ENCODE measurements around the gene PSMA6.
"Not testable (repeated sequence)": the region's sequence is repeated elsewhere in the genome, so short reads cannot be mapped to it uniquely, and the experiment has no call there.

PSMA6 gene

GRCh38 chr14:35326375-35326774, 34.2 kb downstream of the PSMA6 start:
- no peak for DNase-seq

DNA sequence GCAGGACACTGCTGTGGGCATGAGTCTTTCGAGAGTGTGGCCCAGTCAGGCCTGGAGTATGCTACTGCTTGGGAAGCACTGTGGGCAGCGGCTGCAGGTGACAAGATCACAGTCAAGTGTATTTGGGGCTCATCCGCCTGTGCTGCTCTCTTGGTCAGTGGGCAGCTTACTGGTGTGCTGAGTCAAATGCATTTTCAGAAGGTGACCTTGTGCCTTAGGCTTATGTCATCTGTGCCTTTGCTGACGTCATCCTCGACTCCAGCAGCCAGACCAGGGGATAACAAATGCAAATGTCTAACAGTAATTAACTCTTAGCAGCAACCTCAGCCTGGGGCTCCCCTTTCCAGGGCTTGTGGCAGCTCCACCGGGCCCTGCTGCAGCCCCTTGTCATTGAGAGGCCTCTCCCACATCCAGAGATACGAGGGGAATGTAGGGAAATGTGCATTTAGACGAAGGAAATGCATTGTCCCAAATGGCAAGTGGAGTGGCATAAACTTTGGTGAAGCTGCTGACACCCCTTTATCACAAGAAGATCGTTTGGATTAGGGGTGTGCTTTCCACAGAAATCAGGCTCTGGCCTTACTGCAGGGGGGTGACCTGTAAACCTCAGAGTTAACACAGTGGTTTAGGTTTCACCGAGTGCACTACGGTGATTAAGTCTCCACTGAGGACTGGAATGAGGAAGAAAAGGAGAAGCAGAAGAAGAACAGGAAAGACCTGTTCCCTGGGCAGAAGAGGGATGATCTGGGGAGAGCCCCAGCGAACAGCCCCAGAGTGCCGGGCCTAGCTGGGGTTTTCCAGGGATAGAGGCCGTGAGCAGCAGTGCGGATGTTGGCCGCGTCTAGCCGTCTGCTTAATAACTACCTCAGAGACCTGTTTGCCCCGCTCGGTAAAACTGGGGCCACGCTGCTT, 39.7 kb downstream of the PSMA6 start:
- no peak for DNase-seq

GRCh38 chr14:35332517-35333263, 40.5 kb downstream of the PSMA6 start:
- no peak for DNase-seq

DNA sequence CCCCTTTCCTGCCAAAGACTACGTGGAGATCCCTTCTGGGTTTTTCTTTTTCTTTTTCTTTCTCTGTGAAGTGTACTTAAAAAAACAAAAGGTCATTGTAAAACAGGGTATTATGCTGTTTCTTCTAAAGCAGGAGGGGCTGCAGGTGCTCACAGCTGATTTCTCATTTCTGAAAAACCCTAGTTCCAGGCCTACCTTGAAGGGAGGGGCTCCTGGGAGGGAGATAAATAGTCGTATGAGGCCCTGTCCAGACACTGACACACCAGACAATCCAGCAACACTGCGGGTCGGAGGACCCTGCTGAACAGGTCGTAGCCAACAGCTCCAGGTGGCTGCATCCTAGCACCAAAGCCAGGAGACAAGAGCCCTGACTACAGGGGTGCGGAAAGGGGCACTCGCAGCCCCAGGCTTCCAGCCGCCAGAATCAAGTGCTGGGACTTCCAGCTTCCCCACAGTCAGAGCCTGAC, 41.1 kb downstream of the PSMA6 start:
- DNase-seq: no peak

DNA sequence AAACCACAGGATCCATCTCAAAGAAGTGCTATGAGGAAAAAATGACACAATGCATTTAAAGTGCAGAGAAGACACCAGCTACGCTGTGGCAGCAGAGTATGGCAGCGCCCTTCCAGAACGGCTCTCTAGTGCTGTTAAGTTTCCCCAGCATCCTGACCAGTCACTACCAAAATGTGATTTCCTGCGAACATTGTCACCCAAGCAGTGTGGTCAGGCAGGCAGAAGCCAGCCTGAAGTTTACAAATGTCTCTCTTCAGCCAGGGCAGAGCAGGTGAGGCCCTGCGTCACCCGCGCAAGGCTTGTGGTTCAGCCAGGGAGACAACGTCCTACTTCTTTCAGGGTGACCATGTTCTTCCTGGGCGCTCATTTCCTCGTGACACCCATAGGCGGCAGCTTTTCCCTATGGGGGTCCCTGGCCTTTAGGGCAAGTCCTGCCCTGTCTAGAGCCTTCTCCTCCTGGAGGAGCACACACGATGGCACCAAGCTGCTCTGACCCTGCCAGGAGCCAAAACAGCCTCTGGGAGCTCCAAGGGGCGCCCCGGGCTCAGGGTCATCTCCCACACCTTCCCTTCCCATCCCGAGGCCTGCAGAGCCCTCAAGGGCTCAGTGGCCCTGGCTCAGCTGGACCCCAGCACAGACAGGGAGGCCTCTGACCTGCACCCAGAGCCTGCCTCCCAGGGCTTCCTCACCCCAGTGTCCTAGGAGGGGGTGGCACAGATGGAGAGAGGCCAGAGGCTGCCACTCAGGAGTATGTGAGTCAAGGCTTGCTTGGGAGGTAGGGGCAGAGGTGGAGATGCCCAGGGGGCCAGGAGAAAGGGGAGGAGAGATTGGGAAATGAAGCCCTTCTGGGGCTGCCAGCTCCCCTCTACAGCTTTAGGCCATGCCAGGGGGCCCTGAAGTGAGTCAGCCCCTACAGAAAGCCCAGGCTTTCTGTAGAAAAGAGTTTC, 41.9 kb downstream of the PSMA6 start:
- no peak for DNase-seq

DNA sequence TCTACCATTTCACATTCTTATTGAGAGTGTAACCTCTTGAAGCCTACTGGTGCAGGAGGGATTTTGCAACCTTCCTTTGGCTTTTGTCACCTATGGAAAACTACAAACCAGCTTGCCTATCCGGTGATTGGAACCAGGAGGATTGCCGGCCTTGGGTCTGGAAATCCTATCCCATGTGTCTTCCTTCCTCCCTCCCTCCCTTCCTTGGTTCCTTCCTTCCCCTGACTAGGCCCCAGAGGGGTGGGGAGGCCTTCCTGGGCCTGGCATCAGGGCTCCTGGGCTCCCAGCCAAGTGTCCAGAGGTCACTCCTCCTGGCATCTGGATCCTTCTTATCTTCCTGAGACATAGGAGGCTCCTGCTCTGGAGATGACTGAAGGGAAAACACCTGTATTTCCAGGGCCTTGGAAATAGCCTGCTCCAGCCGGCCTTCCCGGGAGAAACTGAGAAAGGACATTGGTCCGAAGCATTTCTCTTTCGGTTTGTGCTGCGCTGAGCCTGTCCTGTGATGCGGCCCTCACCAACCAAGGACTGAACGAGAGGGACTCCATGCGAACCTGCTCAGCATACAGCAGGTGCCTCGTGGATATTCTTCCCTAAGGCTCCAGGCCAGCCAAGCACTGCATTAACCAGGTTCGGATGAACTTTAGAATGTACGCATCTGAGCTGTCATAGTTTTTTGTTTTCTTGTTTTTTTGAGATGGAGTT, 43.4 kb downstream of the PSMA6 start:
- DNase-seq: no peak

GRCh38 chr14:35336171-35336493, 44.0 kb downstream of the PSMA6 start:
- DNase-seq: not testable (repeated sequence)

- DNase-seq: no peak
Observed at GRCh38 chr14:35336494-35337268, 44.5 kb downstream of the PSMA6 start.

GRCh38 chr14:35337269-35338255, 45.4 kb downstream of the PSMA6 start:
- no peak for DNase-seq

GRCh38 chr14:35338731-35339405, 46.7 kb downstream of the PSMA6 start:
- no peak for DNase-seq

DNA sequence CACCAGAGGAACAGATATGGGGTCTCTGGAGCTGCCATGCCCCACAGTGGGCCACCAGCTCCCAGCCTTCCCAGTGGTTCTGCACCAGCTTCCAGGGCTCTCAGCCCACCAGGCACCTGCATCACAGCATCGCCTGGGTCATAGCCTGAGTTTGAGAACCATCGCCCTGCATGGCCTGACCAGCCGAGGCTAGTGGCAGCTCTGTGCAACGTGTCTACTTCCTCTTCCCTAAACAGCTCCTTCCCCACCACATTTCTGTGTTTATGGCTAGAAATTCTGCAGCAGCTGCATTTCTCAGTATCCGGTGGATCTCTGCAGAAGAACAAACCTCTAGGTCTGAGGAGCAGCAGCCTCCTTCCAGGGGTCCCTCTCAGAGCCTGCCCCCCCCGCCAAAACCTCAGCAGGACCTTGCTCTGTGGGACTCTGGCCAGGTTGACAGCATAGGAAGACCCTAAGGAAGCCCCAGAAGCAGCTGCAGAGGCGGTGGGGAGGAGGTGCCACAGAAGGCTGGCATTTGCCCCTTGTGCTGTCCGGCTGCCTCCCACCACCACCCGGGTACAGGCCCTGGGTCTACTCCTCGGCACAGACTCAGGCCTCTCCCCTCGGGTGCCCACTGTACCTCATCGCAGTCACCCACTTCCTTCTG, 47.7 kb downstream of the PSMA6 start:
- DNase-seq: no peak

DNA sequence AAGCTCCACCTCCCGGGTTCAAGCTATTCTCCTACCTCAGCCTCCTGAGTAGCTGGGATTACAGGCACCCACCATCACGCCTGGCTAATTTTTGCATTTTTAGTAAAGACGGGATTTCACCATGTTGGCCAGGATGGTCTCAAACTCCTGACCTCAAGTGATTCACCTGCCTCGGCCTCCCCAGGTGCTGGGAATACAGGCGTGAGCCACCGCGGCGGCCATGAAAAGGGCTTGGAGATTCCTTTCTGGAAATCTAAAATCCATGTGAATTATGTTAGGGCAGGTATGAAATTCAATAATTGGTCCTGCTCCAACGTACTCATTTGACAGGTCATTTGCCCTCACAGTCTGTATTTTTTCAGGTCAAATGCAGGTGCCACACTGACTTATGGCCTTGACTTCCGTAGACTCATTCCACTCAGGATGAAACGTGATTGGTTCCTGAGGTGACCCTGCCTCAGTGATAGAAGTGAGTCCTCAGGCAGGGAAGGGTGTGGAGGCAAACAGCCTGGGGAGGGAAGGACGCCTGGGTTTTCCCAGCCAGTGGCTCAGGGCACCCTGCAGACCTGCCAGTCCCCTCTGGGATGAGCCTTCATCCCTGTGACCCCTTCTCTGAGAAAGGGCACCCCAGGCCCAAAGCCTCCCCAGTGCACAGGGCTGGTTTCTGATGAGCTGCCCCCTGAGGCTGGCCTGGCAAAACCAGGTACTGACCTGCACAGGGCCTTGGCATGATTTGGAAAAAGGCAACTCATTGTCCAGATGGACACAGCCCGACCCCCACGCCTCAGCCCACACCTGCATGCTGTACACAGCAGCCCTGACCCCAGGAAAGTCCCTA, 48.7 kb downstream of the PSMA6 start:
- no peak for DNase-seq

- no peak for DNase-seq
Observed at GRCh38 chr14:35341454-35341750, 49.2 kb downstream of the PSMA6 start.

- peak; percentile 37 for DNase-seq
Observed at GRCh38 chr14:35341751-35342488, 49.7 kb downstream of the PSMA6 start.

GRCh38 chr14:35342489-35343010, 50.4 kb downstream of the PSMA6 start:
- no peak for DNase-seq

GRCh38 chr14:35343702-35344101, 51.5 kb downstream of the PSMA6 start:
- DNase-seq: no peak

DNA sequence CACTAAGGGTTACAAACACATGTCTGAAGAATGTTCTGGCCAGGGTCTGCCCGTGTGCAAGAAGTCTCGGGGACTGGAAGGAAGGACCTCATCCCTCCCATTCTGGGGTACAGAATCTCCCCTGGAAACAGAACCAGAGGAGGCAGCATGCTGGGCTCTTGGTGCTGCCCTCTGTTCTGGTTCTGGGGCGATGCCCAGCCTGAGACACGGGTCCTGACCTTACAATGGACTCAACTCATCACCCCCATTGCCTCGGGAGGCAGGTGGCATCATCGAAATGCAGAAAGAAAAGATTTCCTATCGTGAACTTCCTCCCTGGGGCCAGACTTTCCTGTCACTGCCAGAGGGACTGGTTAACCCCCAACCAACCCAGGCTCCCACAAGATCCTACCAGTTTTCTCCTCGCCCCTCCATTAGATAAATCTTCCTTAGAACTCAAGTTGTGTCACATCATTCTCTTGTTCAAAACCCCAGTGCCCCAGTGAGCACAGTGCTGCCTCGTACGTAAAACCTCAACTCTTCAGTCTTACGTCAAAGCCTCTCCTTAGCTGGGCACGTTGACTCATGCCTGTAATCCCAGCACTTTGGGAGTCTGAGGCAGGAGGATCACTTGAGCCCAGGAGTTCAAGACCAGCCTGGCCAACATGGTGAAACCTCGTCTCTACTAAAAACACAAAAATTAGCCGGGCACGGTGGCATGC, 52.1 kb downstream of the PSMA6 start:
- DNase-seq: no peak
